SU-DHL-6 (cell line): ENCODE data around the gene RNF43.

ENCODE experiments used
- H2AFZ ChIP-seq: fragments of 200-600 bp; sonication (generic); 2 replicates; pipeline ENCODE4 v1.6.1; 2014; ENCODE audit warnings: low read depth, mild to moderate bottlenecking, moderate library complexity, mixed read lengths, antibody characterized with exemption, low read length; ENCODE audit not compliant: severe bottlenecking
- H3F3A ChIP-seq: fragments of 200-600 bp; shearing (Covaris generic); 2 replicates; pipeline ENCODE4 v1.6.0; 2016; ENCODE audit warnings: antibody characterized with exemption, mild to moderate bottlenecking; ENCODE audit not compliant: insufficient read depth
- H3K27ac ChIP-seq: fragments of 200-600 bp; sonication (generic); 2 replicates; pipeline ENCODE4 v1.5.1; 2016; ENCODE audit warnings: low read depth, mild to moderate bottlenecking, low read length, moderate library complexity, mixed read lengths
- H3K27me3 ChIP-seq: fragments of 200-600 bp; sonication (generic), shearing (Covaris generic); 2 replicates; pipeline ENCODE4 v1.6.0; 2014; ENCODE audit warnings: mild to moderate bottlenecking, low read length
- H3K36me3 ChIP-seq: fragments of 200-600 bp; sonication (generic); 2 replicates; pipeline ENCODE4 v1.6.1; 2014; ENCODE audit warnings: mild to moderate bottlenecking, low read length, mixed read lengths
- H3K4me2 ChIP-seq: fragments of 300-600, 200-600 bp; shearing (Covaris generic), sonication (generic); 2 replicates; pipeline ENCODE4 v1.6.0; 2014; ENCODE audit warnings: low read length, low read depth, mild to moderate bottlenecking; ENCODE audit not compliant: poor library complexity, severe bottlenecking
- H3K4me3 ChIP-seq: fragments of 200-600 bp; sonication (generic); 2 replicates; pipeline ENCODE4 v1.5.1; 2014; ENCODE audit warnings: antibody characterized with exemption, low read length, mild to moderate bottlenecking, mixed read lengths; ENCODE audit not compliant: insufficient read depth, poor library complexity, severe bottlenecking
- H3K79me2 ChIP-seq: fragments of 200-600 bp; sonication (generic); 2 replicates; pipeline ENCODE4 v1.6.1; 2014; ENCODE audit warnings: mild to moderate bottlenecking, low read length, moderate library complexity; ENCODE audit not compliant: insufficient read depth
- H3K9ac ChIP-seq: fragments of 200-600 bp; sonication (generic); 2 replicates; pipeline ENCODE4 v1.7.0; 2014; ENCODE audit warnings: mild to moderate bottlenecking, low read length
- H3K9me2 ChIP-seq: fragments of 200-600 bp; sonication (generic); replicated peaks from 2 replicates; pipeline ENCODE4 v1.6.1; 2014; ENCODE audit warnings: low read length; ENCODE audit not compliant: insufficient read depth
- H3K9me3 ChIP-seq: fragments of 200-600 bp; sonication (generic); 2 replicates; pipeline ENCODE4 v1.6.1; 2014; ENCODE audit warnings: low read length, mixed read lengths; ENCODE audit not compliant: insufficient read depth
- H4K20me1 ChIP-seq: fragments of 200-600 bp; sonication (generic); 2 replicates; pipeline ENCODE4 v1.6.1; 2014; ENCODE audit warnings: low read depth, mild to moderate bottlenecking, antibody characterized with exemption, low read length, moderate library complexity, mixed read lengths
- CTCF ChIP-seq: fragments of 200-600 bp; sonication (generic); IDR thresholded peaks from one replicate; pipeline ENCODE4 v1.5.1; 2017; ENCODE audit warnings: antibody characterized with exemption, mild to moderate bottlenecking, low read length, moderate library complexity; ENCODE audit not compliant: insufficient read depth, poor library complexity, severe bottlenecking
- EZH2phosphoT487 ChIP-seq: fragments of 200-600 bp; sonication (generic), shearing (Covaris generic); conservative IDR thresholded peaks from 2 replicates; pipeline ENCODE4 v1.6.1; 2018; ENCODE audit warnings: mild to moderate bottlenecking, antibody characterized with exemption, low read length, moderate library complexity, mixed read lengths

Gene RNF43

GRCh38 chr17:58447039-58447975 lies 30.0 kb upstream of the RNF43 start:
- TF ChIP-seq CTCF (peak; percentile 55), EZH2phosphoT487 (no peak)
- no peak overlapping the region for H3K9ac ChIP-seq
- H2AFZ ChIP-seq, result no peak overlapping the region
- H3K36me3 ChIP-seq, result no peaks in the 10 kb centered on the region
- no peaks in the 10 kb centered on the region for H3K9me3 ChIP-seq
- no peak overlapping the region for H3K4me3 ChIP-seq
- H3F3A ChIP-seq, result no peaks in the 10 kb centered on the region
- H4K20me1 ChIP-seq, result no peaks in the 10 kb centered on the region
- H3K9me2 ChIP-seq, result no peaks in the 10 kb centered on the region
- no peak overlapping the region for H3K4me2 ChIP-seq
- no peak overlapping the region for H3K27ac ChIP-seq
- H3K79me2 ChIP-seq, result no peaks in the 10 kb centered on the region
- no peaks in the 10 kb centered on the region for H3K27me3 ChIP-seq

GRCh38 chr17:58446086-58446485 lies 28.8 kb upstream of the RNF43 start:
- Histone ChIP-seq H3K27ac (no peak overlapping the region), H3K4me2 (no peak overlapping the region), H3K9ac (no peak overlapping the region)

GRCh38 chr17:58436805-58437239 lies 19.5 kb upstream of the RNF43 start:
- no peaks in the 10 kb centered on the region for H3K79me2 ChIP-seq
- no peaks in the 10 kb centered on the region for H3K27me3 ChIP-seq
- H2AFZ ChIP-seq, result no peak overlapping the region
- TF ChIP-seq EZH2phosphoT487, result no peak
- TF ChIP-seq CTCF, result no peak
- no peak overlapping the region for H3K4me2 ChIP-seq
- H4K20me1 ChIP-seq, result no peaks in the 10 kb centered on the region
- no peaks in the 10 kb centered on the region for H3K36me3 ChIP-seq
- H3K9me3 ChIP-seq, result no peaks in the 10 kb centered on the region
- no peaks in the 10 kb centered on the region for H3K9me2 ChIP-seq
- H3F3A ChIP-seq, result no peaks in the 10 kb centered on the region
- no peak overlapping the region for H3K27ac ChIP-seq
- H3K4me3 ChIP-seq, result no peak overlapping the region
- H3K9ac ChIP-seq, result no peak overlapping the region

More at GRCh38 chr17:58446086-58446485, 28.8 kb upstream of the RNF43 start:
- H3K9me2 ChIP-seq, result no peaks in the 10 kb centered on the region
- H3K36me3 ChIP-seq, result no peaks in the 10 kb centered on the region
- H4K20me1 ChIP-seq, result no peaks in the 10 kb centered on the region
- H3K27me3 ChIP-seq, result no peaks in the 10 kb centered on the region
- H3F3A ChIP-seq, result no peaks in the 10 kb centered on the region
- no peaks in the 10 kb centered on the region for H3K79me2 ChIP-seq
- no peak for TF ChIP-seq EZH2phosphoT487
- no peak for TF ChIP-seq CTCF
- H3K4me3 ChIP-seq, result no peak overlapping the region
- H2AFZ ChIP-seq, result no peak overlapping the region
- H3K9me3 ChIP-seq, result no peaks in the 10 kb centered on the region
